NCI-H2171 treated with DMSO at 0.1 percent for 48 hours (cell line): ENCODE results near the gene THADA.

Source experiments
- DNase-seq: peaks from one replicate; lab custom pipeline; 2025; lab: John Stamatoyannopoulos, UW

Gene THADA

DNA sequence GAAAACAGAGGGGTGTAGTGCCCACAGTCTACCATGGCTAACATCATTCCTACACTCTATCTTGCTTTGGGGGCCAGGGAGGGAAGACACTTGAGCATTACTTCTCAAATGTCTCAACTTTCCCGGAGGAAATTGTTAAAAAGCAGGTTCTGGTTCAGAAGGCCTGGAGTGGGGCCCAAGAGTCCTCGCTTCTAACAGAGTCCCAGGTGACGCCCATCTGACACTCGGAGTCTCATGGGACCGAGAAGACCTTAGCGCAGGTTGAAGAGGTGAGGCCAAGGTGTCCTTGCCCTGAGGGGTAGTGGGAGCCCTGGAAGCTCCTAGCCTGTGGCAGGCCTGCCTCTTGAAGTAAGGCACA lies 409.5 kb downstream of the THADA start:
- no peak for DNase-seq

- DNase-seq, result no peak
These were observed 410.7 kb downstream of the THADA start for GRCh38 chr2:43185146-43185545.

GRCh38 chr2:43184339-43184895 lies 411.4 kb downstream of the THADA start:
- no peak for DNase-seq

GRCh38 chr2:43183743-43184142 lies 412.1 kb downstream of the THADA start:
- no peak for DNase-seq

DNA sequence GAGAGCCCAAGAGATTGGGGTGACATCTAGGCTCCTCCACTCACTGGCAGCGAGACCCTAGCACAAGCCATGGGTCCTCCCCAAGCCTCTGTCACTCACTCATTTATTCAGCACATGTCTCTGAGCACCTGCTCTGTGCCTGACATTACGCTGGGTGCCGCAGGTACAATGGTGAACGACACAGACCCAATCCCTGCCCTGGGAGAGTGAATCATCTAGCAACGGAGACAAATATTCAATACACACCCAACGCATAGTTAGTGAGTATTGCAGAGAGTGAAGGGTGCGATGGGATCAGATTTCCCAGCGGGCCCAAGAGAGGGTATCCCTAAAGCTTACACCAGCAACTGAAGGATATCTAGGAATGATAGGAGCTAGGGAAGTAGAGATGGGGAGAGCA lies 414.9 kb downstream of the THADA start:
- DNase-seq, result no peak
